ENCODE data around the gene AOPEP.

- TF ChIP-seq YY1 (IDR thresholded peaks at IDR 0.05; ENCODE audit: low read depth) (no peak), EP300 (IDR thresholded peaks at IDR 0.05; ENCODE audit: borderline replicate concordance) (no peak), REST (IDR thresholded peaks at IDR 0.05; ENCODE audit: low read depth) (no peak), NFIC (IDR thresholded peaks at IDR 0.05) (no peak), EGR1 (IDR thresholded peaks at IDR 0.05) (no peak)
Measured at GRCh38 chr9:94699715-94700373, 26.7 kb upstream of the AOPEP start.
